Measurements from ENCODE around the gene EPAS1.
"Not testable (repeated sequence)": the region's sequence is repeated elsewhere in the genome, so short reads cannot be mapped to it uniquely, and the experiment has no call there.

EPAS1 gene

GRCh38 chr2:46383113-46383395 lies 85.8 kb downstream of the EPAS1 start:
- no peak for DNase-seq (ENCODE audit: low spot score)

- no peak for DNase-seq (ENCODE audit: low spot score)
These were observed 86.7 kb downstream of the EPAS1 start for GRCh38 chr2:46383784-46384456.

- no peak for DNase-seq (ENCODE audit: low spot score)
These were observed 87.2 kb downstream of the EPAS1 start for GRCh38 chr2:46384457-46384815.

- no peak for DNase-seq (ENCODE audit: low spot score)
These were observed 88.8 kb downstream of the EPAS1 start for GRCh38 chr2:46385786-46386577.

GRCh38 chr2:46386763-46387162 lies 89.6 kb downstream of the EPAS1 start:
- DNase-seq (ENCODE audit: low spot score) = no peak

- no peak for DNase-seq (ENCODE audit: low spot score)
These were observed 90.1 kb downstream of the EPAS1 start for GRCh38 chr2:46387292-46387691.

GRCh38 chr2:46387886-46388515 lies 90.8 kb downstream of the EPAS1 start:
- DNase-seq (ENCODE audit: low spot score) = no peak

- no peak for DNase-seq (ENCODE audit: low spot score)
These were observed 91.7 kb downstream of the EPAS1 start for GRCh38 chr2:46388881-46389280.

- DNase-seq (ENCODE audit: low spot score) = no peak
These were observed 92.3 kb downstream of the EPAS1 start for GRCh38 chr2:46389417-46389916.

GRCh38 chr2:46390036-46390435 lies 92.8 kb downstream of the EPAS1 start:
- DNase-seq (ENCODE audit: low spot score) = no peak

GRCh38 chr2:46390901-46391395 lies 93.7 kb downstream of the EPAS1 start:
- no peak for DNase-seq (ENCODE audit: low spot score)

GRCh38 chr2:46392561-46393346 lies 95.5 kb downstream of the EPAS1 start:
- no peak for DNase-seq (ENCODE audit: low spot score)

- no peak for DNase-seq (ENCODE audit: low spot score)
These were observed 96.2 kb downstream of the EPAS1 start for GRCh38 chr2:46393347-46393820.

GRCh38 chr2:46393865-46394264 lies 96.7 kb downstream of the EPAS1 start:
- no peak for DNase-seq (ENCODE audit: low spot score)

- no peak for DNase-seq (ENCODE audit: low spot score)
These were observed 97.7 kb downstream of the EPAS1 start for GRCh38 chr2:46394649-46395510.

- not testable (repeated sequence) for DNase-seq (ENCODE audit: low spot score)
These were observed 98.5 kb downstream of the EPAS1 start for GRCh38 chr2:46395730-46396129.

GRCh38 chr2:46400016-46400415 lies 102.8 kb downstream of the EPAS1 start:
- no peak for DNase-seq (ENCODE audit: low spot score)

GRCh38 chr2:46402874-46403273 lies 105.7 kb downstream of the EPAS1 start:
- DNase-seq (ENCODE audit: low spot score) = no peak

GRCh38 chr2:46404181-46404759 lies 107.1 kb downstream of the EPAS1 start:
- DNase-seq (ENCODE audit: low spot score) = no peak

GRCh38 chr2:46407852-46408455 lies 110.7 kb downstream of the EPAS1 start:
- DNase-seq (ENCODE audit: low spot score) = no peak

All from SW480 (cell line).